Neural progenitor cell (in vitro differentiated cells): Measurements from ENCODE around the gene UBQLN1. TPM values are rescaled to one million over a fixed set of nuclear protein-coding genes. Genes with fewer than 3 reads are reported as not detected.
"Not testable (repeated sequence)": the region's sequence is repeated elsewhere in the genome, so short reads cannot be mapped to it uniquely, and the experiment has no call there.

Experiments
- DNase-seq: peaks from one replicate; pipeline ENCODE4 v3.0.0-alpha.2; 2016; ENCODE audit warnings: low spot score
- H2AFZ ChIP-seq: fragments of 200-600 bp; sonication (generic); replicated peaks from 2 replicates; pipeline ENCODE4 v1.6.1; 2016; ENCODE audit warnings: antibody characterized with exemption
- H3F3A ChIP-seq: fragments of 200-600 bp; sonication (generic); 2 replicates; pipeline ENCODE4 v1.6.1; 2016; ENCODE audit warnings: antibody characterized with exemption, low read depth
- H3K27ac ChIP-seq: fragments of 200-600 bp; sonication (generic); 2 replicates; pipeline ENCODE4 v1.5.1; 2016; ENCODE audit warnings: mild to moderate bottlenecking
- H3K27me3 ChIP-seq: fragments of 200-600 bp; sonication (generic); 2 replicates; pipeline ENCODE4 v1.6.1; 2016; ENCODE audit warnings: mild to moderate bottlenecking, moderate library complexity
- H3K36me3 ChIP-seq: fragments of 200-600 bp; sonication (generic); 2 replicates; pipeline ENCODE4 v1.5.1; 2016
- H3K4me1 ChIP-seq: fragments of 200-600 bp; sonication (generic); 2 replicates; pipeline ENCODE4 v1.6.1; 2016; ENCODE audit warnings: mixed run types
- H3K4me2 ChIP-seq: fragments of 200-600 bp; sonication (generic); 2 replicates; pipeline ENCODE4 v1.6.1; 2016
- H3K4me3 ChIP-seq: fragments of 200-600 bp; sonication (generic); 2 replicates; pipeline ENCODE4 v1.5.1; 2016
- H3K79me2 ChIP-seq: fragments of 200-600 bp; sonication (generic); 2 replicates; pipeline ENCODE4 v1.6.1; 2016; ENCODE audit warnings: low read depth
- H3K9ac ChIP-seq: fragments of 200-600 bp; sonication (generic); 2 replicates; pipeline ENCODE4 v1.6.1; 2016
- H3K9me3 ChIP-seq: fragments of 200-600 bp; sonication (generic); 2 replicates; pipeline ENCODE4 v1.5.1; 2016; ENCODE audit warnings: low read depth
- H4K20me1 ChIP-seq: fragments of 200-600 bp; sonication (generic); 2 replicates; pipeline ENCODE4 v1.6.1; 2016; ENCODE audit warnings: low read depth
- H3K27ac Mint-ChIP-seq: 3 replicates; pipeline ENCODE4 v1.8.0; 2021; ENCODE audit warnings: mixed read lengths
- H3K27me3 Mint-ChIP-seq: 2 replicates; pipeline ENCODE4 v1.8.0; 2022; ENCODE audit warnings: low read depth, mild to moderate bottlenecking, inconsistent platforms, moderate library complexity, mixed read lengths; ENCODE audit not compliant: insufficient read depth
- H3K36me3 Mint-ChIP-seq: 3 replicates; pipeline ENCODE4 v1.8.0; 2021; ENCODE audit warnings: mixed read lengths
- H3K4me1 Mint-ChIP-seq: 3 replicates; pipeline ENCODE4 v1.8.0; 2021; ENCODE audit warnings: mixed read lengths
- H3K4me3 Mint-ChIP-seq: 3 replicates; pipeline ENCODE4 v1.8.0; 2021; ENCODE audit warnings: mild to moderate bottlenecking, moderate library complexity, mixed read lengths
- H3K9me3 Mint-ChIP-seq: 3 replicates; pipeline ENCODE4 v1.8.0; 2020; ENCODE audit warnings: mixed read lengths
- EZH2 ChIP-seq: fragments of 200-600 bp; sonication (generic); IDR thresholded peaks from 2 replicates; pipeline ENCODE4 v1.6.1; 2017; ENCODE audit warnings: antibody characterized with exemption, mild to moderate bottlenecking, moderate library complexity
- EZH2phosphoT487 ChIP-seq: fragments of 200-600 bp; sonication (generic); IDR thresholded peaks from 2 replicates; pipeline ENCODE4 v1.6.1; 2017; ENCODE audit warnings: antibody characterized with exemption
- total RNA-seq: library from RNA; depleted of rRNA; stranded (reverse); fragments of >200 nt; gene quantifications from 2 replicates; pipeline ENCODE4 v1.2.3, GENCODE V29; 2015; ENCODE audit warnings: low replicate concordance
- TF ChIP-seq, protein P1 (sequence below): fragments of 200-600 bp; sonication (generic); IDR thresholded peaks from 2 replicates; pipeline ENCODE4 v1.5.1; 2017; ENCODE audit warnings: antibody characterized with exemption, mild to moderate bottlenecking

The UBQLN1 gene
- total RNA-seq, 1 donor from 2014 or later, result 143 TPM

GRCh38 chr9:83744206-83744605, 36.4 kb upstream of the UBQLN1 start:
- Histone ChIP-seq H2AFZ (no peak overlapping the region), H3F3A (no peaks in the 10 kb centered on the region), H3K4me2 (no peak overlapping the region), H3K9me3 (no peaks in the 10 kb centered on the region), H3K4me3 (no peak overlapping the region), H4K20me1 (no peaks in the 10 kb centered on the region), H3K27ac (no peak overlapping the region), H3K36me3 (peaks cover 4% of the 10 kb centered on the region), H3K9ac (no peak overlapping the region), H3K27me3 (no peaks in the 10 kb centered on the region), H3K79me2 (no peaks in the 10 kb centered on the region), H3K4me1 (no peaks in the 10 kb centered on the region)
- Mint-ChIP-seq H3K4me3 (no peak overlapping the region), H3K36me3 (peaks cover 4% of the 10 kb centered on the region), H3K4me1 (no peaks in the 10 kb centered on the region), H3K27ac (no peak overlapping the region), H3K27me3 (no peaks in the 10 kb centered on the region), H3K9me3 (no peaks in the 10 kb centered on the region)
- no peak for DNase-seq
- TF ChIP-seq EZH2phosphoT487, result no peak
- no peak for TF ChIP-seq EZH2
- TF ChIP-seq, protein P1, sequence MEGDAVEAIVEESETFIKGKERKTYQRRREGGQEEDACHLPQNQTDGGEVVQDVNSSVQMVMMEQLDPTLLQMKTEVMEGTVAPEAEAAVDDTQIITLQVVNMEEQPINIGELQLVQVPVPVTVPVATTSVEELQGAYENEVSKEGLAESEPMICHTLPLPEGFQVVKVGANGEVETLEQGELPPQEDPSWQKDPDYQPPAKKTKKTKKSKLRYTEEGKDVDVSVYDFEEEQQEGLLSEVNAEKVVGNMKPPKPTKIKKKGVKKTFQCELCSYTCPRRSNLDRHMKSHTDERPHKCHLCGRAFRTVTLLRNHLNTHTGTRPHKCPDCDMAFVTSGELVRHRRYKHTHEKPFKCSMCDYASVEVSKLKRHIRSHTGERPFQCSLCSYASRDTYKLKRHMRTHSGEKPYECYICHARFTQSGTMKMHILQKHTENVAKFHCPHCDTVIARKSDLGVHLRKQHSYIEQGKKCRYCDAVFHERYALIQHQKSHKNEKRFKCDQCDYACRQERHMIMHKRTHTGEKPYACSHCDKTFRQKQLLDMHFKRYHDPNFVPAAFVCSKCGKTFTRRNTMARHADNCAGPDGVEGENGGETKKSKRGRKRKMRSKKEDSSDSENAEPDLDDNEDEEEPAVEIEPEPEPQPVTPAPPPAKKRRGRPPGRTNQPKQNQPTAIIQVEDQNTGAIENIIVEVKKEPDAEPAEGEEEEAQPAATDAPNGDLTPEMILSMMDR, result no peak

DNA sequence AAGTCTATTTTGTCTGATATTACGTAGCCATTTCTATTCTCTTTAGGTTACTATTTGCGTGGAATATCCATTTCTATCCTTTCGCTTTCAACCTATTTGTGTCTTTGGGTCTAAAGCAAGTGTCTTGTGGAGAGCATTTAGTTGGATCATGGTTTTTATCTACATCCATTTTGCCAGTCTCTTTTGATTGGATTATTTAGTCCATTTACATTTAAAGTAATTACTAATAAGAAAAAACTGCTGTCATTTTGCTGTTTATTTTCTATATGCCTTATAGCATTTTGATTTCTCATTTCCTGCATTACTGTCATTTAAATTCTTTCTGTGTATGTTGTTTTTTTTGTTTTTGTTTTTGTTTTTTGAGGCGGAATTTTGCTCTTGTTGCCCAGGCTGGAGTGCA, 26.0 kb upstream of the UBQLN1 start:
- H3K27me3 ChIP-seq, result no peaks in the 10 kb centered on the region
- H3K4me1 ChIP-seq, result no peaks in the 10 kb centered on the region
- H3K9me3 ChIP-seq, result no peaks in the 10 kb centered on the region
- H3K4me3 Mint-ChIP-seq, result no peak overlapping the region
- no peak overlapping the region for H3K4me3 ChIP-seq
- no peak overlapping the region for H3K9ac ChIP-seq
- H2AFZ ChIP-seq, result no peak overlapping the region
- no peak overlapping the region for H3K27ac Mint-ChIP-seq
- no peak for DNase-seq
- no peak overlapping the region for H3K27ac ChIP-seq
- H3K36me3 Mint-ChIP-seq, result peaks cover 6% of the 10 kb centered on the region
- H3K79me2 ChIP-seq, result no peaks in the 10 kb centered on the region
- peaks cover 7% of the 10 kb centered on the region for H3K9me3 Mint-ChIP-seq
- H3K4me1 Mint-ChIP-seq, result no peaks in the 10 kb centered on the region
- H3K4me2 ChIP-seq, result no peak overlapping the region
- H3K27me3 Mint-ChIP-seq, result no peaks in the 10 kb centered on the region
- TF ChIP-seq EZH2, result no peak
- no peak for TF ChIP-seq EZH2phosphoT487
- TF ChIP-seq, protein P1, result no peak
- H3F3A ChIP-seq, result no peaks in the 10 kb centered on the region
- H3K36me3 ChIP-seq, result no peaks in the 10 kb centered on the region
- H4K20me1 ChIP-seq, result no peaks in the 10 kb centered on the region

DNA sequence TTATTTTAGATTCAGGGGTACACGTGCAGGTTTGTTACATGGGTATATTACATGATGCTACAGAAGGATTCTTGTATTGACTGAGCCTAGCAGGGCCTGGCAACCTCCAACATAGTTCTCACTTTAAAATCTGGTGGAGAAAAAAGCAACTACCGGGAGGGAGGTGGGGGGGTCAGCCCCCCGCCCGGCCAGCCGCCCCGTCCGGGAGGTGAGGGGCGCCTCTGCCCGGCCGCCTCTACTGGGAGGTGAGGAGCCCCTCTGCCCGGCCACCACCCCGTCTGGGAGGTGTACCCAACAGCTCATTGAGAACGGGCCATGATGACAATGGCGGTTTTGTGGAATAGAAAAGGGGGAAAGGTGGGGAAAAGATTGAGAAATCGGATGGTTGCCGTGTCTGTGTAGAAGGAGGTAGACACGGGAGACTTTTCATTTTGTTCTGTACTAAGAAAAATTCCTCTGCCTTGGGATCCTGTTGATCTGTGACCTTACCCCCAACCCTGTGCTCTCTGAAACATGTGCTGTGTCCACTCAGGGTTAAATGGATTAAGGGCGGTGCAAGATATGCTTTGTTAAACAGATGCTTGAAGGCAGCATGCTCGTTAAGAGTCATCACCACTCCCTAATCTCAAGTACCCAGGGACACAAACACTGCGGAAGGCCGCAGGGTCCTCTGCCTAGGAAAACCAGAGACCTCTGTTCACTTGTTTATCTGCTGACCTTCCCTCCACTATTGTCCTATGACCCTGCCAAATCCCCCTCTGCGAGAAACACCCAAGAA, 21.0 kb upstream of the UBQLN1 start:
- H3K9me3 ChIP-seq, H3K27me3 ChIP-seq, H3K4me1 ChIP-seq, H3K4me2 ChIP-seq, H3K4me3 ChIP-seq, H3K36me3 Mint-ChIP-seq, H3K79me2 ChIP-seq, H3K4me1 Mint-ChIP-seq, H3K27ac Mint-ChIP-seq, H3K4me3 Mint-ChIP-seq, H3K36me3 ChIP-seq, H3K9ac ChIP-seq, H3K27ac ChIP-seq, H2AFZ ChIP-seq, H3F3A ChIP-seq, H3K27me3 Mint-ChIP-seq, H4K20me1 ChIP-seq, DNase-seq, H3K9me3 Mint-ChIP-seq: not testable (repeated sequence)

GRCh38 chr9:83724436-83724835, 16.7 kb upstream of the UBQLN1 start:
- TF ChIP-seq, protein P1, result no peak
- TF ChIP-seq EZH2 (no peak), EZH2phosphoT487 (no peak)
- no peak for DNase-seq
- Histone ChIP-seq H3K27me3 (no peaks in the 10 kb centered on the region), H2AFZ (no peak overlapping the region), H3K36me3 (no peaks in the 10 kb centered on the region), H3K27ac (no peak overlapping the region), H3K4me3 (no peak overlapping the region), H3K79me2 (no peaks in the 10 kb centered on the region), H4K20me1 (no peaks in the 10 kb centered on the region), H3K9me3 (no peaks in the 10 kb centered on the region), H3K4me1 (no peaks in the 10 kb centered on the region), H3K4me2 (no peak overlapping the region), H3F3A (no peaks in the 10 kb centered on the region), H3K9ac (no peak overlapping the region)
- H3K9me3 Mint-ChIP-seq, result no peaks in the 10 kb centered on the region
- no peak overlapping the region for H3K4me3 Mint-ChIP-seq
- no peaks in the 10 kb centered on the region for H3K36me3 Mint-ChIP-seq
- H3K27me3 Mint-ChIP-seq, result no peaks in the 10 kb centered on the region
- no peaks in the 10 kb centered on the region for H3K4me1 Mint-ChIP-seq
- no peak overlapping the region for H3K27ac Mint-ChIP-seq
